CD8-positive, alpha-beta memory T cell (primary cell): ENCODE data around the gene MINK1. TPM values are rescaled to one million over a fixed set of nuclear protein-coding genes. Genes with fewer than 3 reads are reported as not detected.

ENCODE experiments used
- CTCF ChIA-PET: fragments of 350-600 bp; sonication (Branson Sonifier 250); formaldehyde crosslinking; loops from one replicate; lab custom pipeline; 2021; ENCODE audit warnings: antibody characterized with exemption; lab: Charles Lee
- POLR2A ChIA-PET: fragments of 350-600 bp; sonication (Branson Sonifier 250); formaldehyde crosslinking; loops from one replicate; lab custom pipeline; 2021; ENCODE audit warnings: antibody characterized with exemption; lab: Charles Lee
- DNase-seq, 5 donors: peaks; one replicate each; pipeline versions ENCODE4 v3.0.0 to v3.0.0-alpha.2; 2020 to 2022; ENCODE audit warnings: mixed read lengths in 1 of 5
- H3K27ac ChIP-seq: one replicate; pipeline ENCODE4 v1.7.0; 2013; ENCODE audit warnings: low read depth, mild to moderate bottlenecking, low read length, moderate library complexity
- H3K27me3 ChIP-seq: 2 replicates; pipeline ENCODE4 v1.7.0; 2013; ENCODE audit warnings: low read length, mild to moderate bottlenecking; ENCODE audit not compliant: insufficient read depth, poor library complexity, severe bottlenecking
- H3K36me3 ChIP-seq: 2 replicates; pipeline ENCODE4 v1.7.0; 2013; ENCODE audit warnings: mild to moderate bottlenecking, low read length, moderate library complexity; ENCODE audit not compliant: insufficient read depth
- H3K4me1 ChIP-seq: 2 replicates; pipeline ENCODE4 v1.7.0; 2013; ENCODE audit warnings: mild to moderate bottlenecking, low read length, moderate library complexity; ENCODE audit not compliant: insufficient read depth
- H3K4me3 ChIP-seq: 2 replicates; pipeline ENCODE4 v1.7.0; 2013; ENCODE audit warnings: mild to moderate bottlenecking, low read length
- H3K9me3 ChIP-seq: 2 replicates; pipeline ENCODE4 v1.7.0; 2013; ENCODE audit warnings: mild to moderate bottlenecking, low read length
- H3K27ac Mint-ChIP-seq, 8 donors: one replicate each; pipeline ENCODE4 v1.8.0; 2020 to 2021; ENCODE audit warnings: mixed read lengths in 8 of 8, mild to moderate bottlenecking in 6 of 8, inconsistent platforms in 3 of 8, moderate library complexity in 3 of 8
- H3K27me3 Mint-ChIP-seq, 2 donors: one replicate each; pipeline ENCODE4 v1.8.0; 2020 to 2021; ENCODE audit warnings: mixed read lengths in 2 of 2, mild to moderate bottlenecking in 1 of 2, moderate library complexity in 1 of 2
- H3K36me3 Mint-ChIP-seq, 3 donors: one replicate each; pipeline ENCODE4 v1.8.0; 2020 to 2021; ENCODE audit warnings: mixed read lengths in 3 of 3, inconsistent platforms in 1 of 3, mild to moderate bottlenecking in 1 of 3
- H3K4me1 Mint-ChIP-seq, 3 donors: one replicate each; pipeline ENCODE4 v1.8.0; 2020 to 2021; ENCODE audit warnings: mixed read lengths in 3 of 3, inconsistent platforms in 1 of 3, mild to moderate bottlenecking in 1 of 3
- H3K4me3 Mint-ChIP-seq, 7 donors: one replicate each; pipeline ENCODE4 v1.8.0; 2020 to 2021; ENCODE audit warnings: mixed read lengths in 7 of 7, mild to moderate bottlenecking in 6 of 7, moderate library complexity in 4 of 7, inconsistent platforms in 2 of 7
- H3K9me3 Mint-ChIP-seq, 5 donors: one replicate each; pipeline ENCODE4 v1.8.0; 2020 to 2022; ENCODE audit warnings: mixed read lengths in 5 of 5, mild to moderate bottlenecking in 3 of 5, moderate library complexity in 2 of 5, inconsistent platforms in 1 of 5
- polyA plus RNA-seq: library from polyadenylated mRNA; unstranded; fragments of 300-500 nt; fragmentation: Illumina TruSeq; gene quantifications from one replicate; pipeline ENCODE4 v1.2.3, GENCODE V29; 2021
- total RNA-seq, 2 experiments: library from RNA; stranded (reverse); gene quantifications; one replicate each; pipeline ENCODE4 v1.2.3, GENCODE V29; 2021

Gene MINK1
- total and polyA plus RNA-seq, 3 experiments from 2014 or later: 30.5 to 58.6 (median 58.6) TPM

DNA sequence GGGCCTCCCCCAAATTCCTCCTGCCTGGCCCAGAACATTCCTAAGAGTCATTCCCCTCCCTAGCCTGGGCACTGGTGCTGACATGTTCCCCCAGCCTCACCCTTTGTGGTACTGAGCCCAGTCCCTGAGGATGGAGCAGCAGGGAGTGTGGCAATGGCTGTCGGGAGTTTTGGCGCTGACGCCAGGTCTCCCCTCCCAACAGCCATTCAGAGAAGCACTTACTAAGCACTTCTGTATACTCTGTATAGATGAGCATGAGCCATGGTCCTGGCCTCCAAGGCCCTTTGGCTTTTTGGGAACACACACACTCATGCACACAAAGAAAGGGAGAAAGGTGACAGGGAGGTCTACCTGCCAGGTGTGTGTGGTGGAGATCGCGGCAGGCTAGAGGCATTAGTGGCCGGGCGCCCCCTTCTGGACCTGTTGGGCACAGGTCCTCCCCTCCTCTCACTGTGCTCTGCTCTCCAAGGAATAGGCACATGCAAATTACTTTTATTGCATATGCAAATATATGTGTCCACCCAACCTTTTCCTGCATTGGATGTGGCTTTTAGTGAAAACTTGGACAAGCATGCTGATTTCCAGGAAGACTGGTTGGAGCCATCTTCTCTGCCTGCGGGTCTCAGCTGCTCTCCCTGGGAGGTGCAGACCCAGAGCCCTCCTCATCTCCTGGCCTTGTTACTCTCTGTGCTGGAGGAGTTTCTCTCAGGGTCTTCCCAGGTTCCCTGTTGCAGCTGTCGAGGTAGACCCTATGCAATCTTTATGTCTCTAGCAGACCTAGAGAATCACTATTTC, 48.8 kb downstream of the MINK1 start:
- Histone ChIP-seq H3K9me3 (no peaks in the 10 kb centered on the region), H3K36me3 (peaks cover 34% of the 10 kb centered on the region), H3K27ac (no peak overlapping the region), H3K4me3 (no peak overlapping the region), H3K4me1 (no peaks in the 10 kb centered on the region), H3K27me3 (no peaks in the 10 kb centered on the region)
- H3K27me3 Mint-ChIP-seq: no peaks in the 10 kb centered on the region
- no peak overlapping the region for H3K4me3 Mint-ChIP-seq
- H3K4me1 Mint-ChIP-seq: peaks cover 0 to 2% (median 0%) of the 10 kb centered on the region in 3 donors
- peak; percentile 42 to 78 (median 45) for DNase-seq
- ChIA-PET POLR2A (no interaction called here), CTCF (interaction anchor here (0.9 to 2.6 kb wide), 9 partner anchors 14 to 314 kb away, joined by 3 to 17 read pairs (median 3); partner anchors contain the start of genes ARRB2, CHRNE, MED11 and PSMB6)
- H3K9me3 Mint-ChIP-seq: no peaks in the 10 kb centered on the region
- H3K27ac Mint-ChIP-seq: peak overlapping the region in 4 of 8 donors; percentile 12 to 75 (median 64)
- peaks cover 0 to 79% (median 8%) of the 10 kb centered on the region in 3 donors for H3K36me3 Mint-ChIP-seq

DNA sequence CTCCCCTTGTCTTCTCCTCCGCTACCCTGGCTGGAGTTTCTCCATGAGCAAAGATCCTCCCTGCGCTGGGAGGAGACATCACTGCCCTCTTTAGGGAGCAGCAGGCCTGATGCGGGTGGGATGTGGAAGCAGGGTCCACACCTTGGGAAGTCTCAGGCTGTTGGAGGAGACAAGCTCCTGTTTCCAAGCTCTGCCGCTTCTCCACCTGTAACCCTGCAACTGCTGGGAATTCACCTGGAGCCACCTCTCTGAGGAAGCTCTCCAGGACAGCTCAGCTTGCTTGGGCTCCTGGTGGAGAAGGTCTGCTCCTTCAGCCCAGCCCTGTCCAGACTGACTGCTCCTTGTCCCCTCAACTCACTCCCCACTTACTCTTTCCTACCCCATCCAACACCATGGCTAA, 51.3 kb downstream of the MINK1 start:
- H3K9me3 Mint-ChIP-seq: no peaks in the 10 kb centered on the region
- Histone ChIP-seq H3K4me1 (no peaks in the 10 kb centered on the region), H3K36me3 (peaks cover 36% of the 10 kb centered on the region), H3K4me3 (no peak overlapping the region), H3K9me3 (no peaks in the 10 kb centered on the region), H3K27me3 (no peaks in the 10 kb centered on the region), H3K27ac (no peak overlapping the region)
- H3K27me3 Mint-ChIP-seq: peaks cover 0 to 1% of the 10 kb centered on the region in 2 donors
- POLR2A ChIA-PET: interaction anchor here (0.7 kb wide), 1 partner anchor 174 kb away, joined by 3 read pairs; the partner anchor contains the start of gene ARRB2
- peaks cover 2 to 6% (median 5%) of the 10 kb centered on the region in 3 donors for H3K4me1 Mint-ChIP-seq
- H3K27ac Mint-ChIP-seq: no peak overlapping the region
- DNase-seq: no peak
- no peak overlapping the region for H3K4me3 Mint-ChIP-seq
- H3K36me3 Mint-ChIP-seq: peaks cover 4 to 80% (median 9%) of the 10 kb centered on the region in 3 donors
- CTCF ChIA-PET: interaction anchor here (0.9 to 2.0 kb wide), 5 partner anchors 17 to 176 kb away, joined by 3 to 7 read pairs (median 4); no protein-coding TSS in a partner anchor

DNA sequence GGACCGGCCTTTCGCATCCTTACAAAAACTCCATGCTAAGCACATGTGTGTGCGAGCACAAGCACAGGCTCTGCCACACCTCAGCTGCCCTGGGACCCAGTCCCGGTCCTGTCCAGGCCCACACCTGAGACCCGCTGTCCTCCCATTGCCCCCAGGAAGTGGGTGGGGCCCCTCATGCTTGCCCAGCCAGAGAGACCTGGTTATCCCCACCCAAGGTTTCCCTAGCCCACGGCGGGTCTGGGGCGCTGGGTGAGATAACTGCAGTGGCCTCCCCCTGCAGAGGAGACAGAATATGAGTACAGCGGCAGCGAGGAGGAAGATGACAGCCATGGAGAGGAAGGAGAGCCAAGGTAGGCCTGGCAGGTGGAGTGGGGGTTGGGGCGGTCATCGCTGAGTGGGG, 53.7 kb downstream of the MINK1 start:
- no peak overlapping the region for H3K27ac ChIP-seq
- Mint-ChIP-seq H3K9me3 (no peaks in the 10 kb centered on the region), H3K4me3 (no peak overlapping the region), H3K27ac (peak overlapping the region in 2 of 8 donors; percentile 43 to 86), H3K36me3 (peaks cover 4 to 81% (median 9%) of the 10 kb centered on the region in 3 donors), H3K27me3 (peaks cover 0 to 1% of the 10 kb centered on the region in 2 donors), H3K4me1 (peaks cover 2 to 5% (median 4%) of the 10 kb centered on the region in 3 donors)
- no peak for DNase-seq
- H3K27me3 ChIP-seq: no peaks in the 10 kb centered on the region
- peaks cover 53% of the 10 kb centered on the region for H3K36me3 ChIP-seq
- H3K4me3 ChIP-seq: no peak overlapping the region
- ChIA-PET CTCF (interaction anchor here (1.9 to 6.5 kb wide), 2 partner anchors 150 to 177 kb away, joined by 4 to 34 read pairs; partner anchors contain the start of gene ARRB2), POLR2A (no interaction called here)
- H3K4me1 ChIP-seq: no peaks in the 10 kb centered on the region
- H3K9me3 ChIP-seq: no peaks in the 10 kb centered on the region

DNA sequence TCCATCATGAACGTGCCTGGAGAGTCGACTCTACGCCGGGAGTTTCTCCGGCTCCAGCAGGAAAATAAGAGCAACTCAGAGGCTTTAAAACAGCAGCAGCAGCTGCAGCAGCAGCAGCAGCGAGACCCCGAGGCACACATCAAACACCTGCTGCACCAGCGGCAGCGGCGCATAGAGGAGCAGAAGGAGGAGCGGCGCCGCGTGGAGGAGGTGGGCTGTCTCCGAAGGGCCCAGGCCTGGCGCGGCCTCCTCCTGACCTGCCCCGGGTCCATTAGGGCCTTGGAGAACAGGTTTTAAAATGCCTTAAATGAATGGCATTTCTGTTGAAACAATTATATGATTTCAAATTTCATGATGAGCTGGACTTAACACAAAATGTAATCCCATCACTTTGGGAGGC, 54.4 kb downstream of the MINK1 start:
- DNase-seq: no peak
- Mint-ChIP-seq H3K27me3 (peaks cover 0 to 3% of the 10 kb centered on the region in 2 donors), H3K36me3 (peaks cover 4 to 80% (median 10%) of the 10 kb centered on the region in 3 donors), H3K9me3 (no peaks in the 10 kb centered on the region), H3K27ac (peak overlapping the region in 1 of 8 donors; percentile 43), H3K4me1 (peaks cover 2 to 5% (median 4%) of the 10 kb centered on the region in 3 donors), H3K4me3 (no peak overlapping the region)
- CTCF ChIA-PET: interaction anchor here (1.1 to 6.5 kb wide), 4 partner anchors 98 to 321 kb away, joined by 3 to 34 read pairs (median 10); partner anchors contain the start of genes ARRB2 and GLTPD2
- Histone ChIP-seq H3K27ac (no peak overlapping the region), H3K27me3 (no peaks in the 10 kb centered on the region), H3K4me3 (no peak overlapping the region), H3K36me3 (peaks cover 55% of the 10 kb centered on the region), H3K4me1 (no peaks in the 10 kb centered on the region), H3K9me3 (no peaks in the 10 kb centered on the region)
- POLR2A ChIA-PET: interaction anchor here (0.6 to 1.6 kb wide), 2 partner anchors 22 to 178 kb away, joined by 4 to 6 read pairs; no protein-coding TSS in a partner anchor

DNA sequence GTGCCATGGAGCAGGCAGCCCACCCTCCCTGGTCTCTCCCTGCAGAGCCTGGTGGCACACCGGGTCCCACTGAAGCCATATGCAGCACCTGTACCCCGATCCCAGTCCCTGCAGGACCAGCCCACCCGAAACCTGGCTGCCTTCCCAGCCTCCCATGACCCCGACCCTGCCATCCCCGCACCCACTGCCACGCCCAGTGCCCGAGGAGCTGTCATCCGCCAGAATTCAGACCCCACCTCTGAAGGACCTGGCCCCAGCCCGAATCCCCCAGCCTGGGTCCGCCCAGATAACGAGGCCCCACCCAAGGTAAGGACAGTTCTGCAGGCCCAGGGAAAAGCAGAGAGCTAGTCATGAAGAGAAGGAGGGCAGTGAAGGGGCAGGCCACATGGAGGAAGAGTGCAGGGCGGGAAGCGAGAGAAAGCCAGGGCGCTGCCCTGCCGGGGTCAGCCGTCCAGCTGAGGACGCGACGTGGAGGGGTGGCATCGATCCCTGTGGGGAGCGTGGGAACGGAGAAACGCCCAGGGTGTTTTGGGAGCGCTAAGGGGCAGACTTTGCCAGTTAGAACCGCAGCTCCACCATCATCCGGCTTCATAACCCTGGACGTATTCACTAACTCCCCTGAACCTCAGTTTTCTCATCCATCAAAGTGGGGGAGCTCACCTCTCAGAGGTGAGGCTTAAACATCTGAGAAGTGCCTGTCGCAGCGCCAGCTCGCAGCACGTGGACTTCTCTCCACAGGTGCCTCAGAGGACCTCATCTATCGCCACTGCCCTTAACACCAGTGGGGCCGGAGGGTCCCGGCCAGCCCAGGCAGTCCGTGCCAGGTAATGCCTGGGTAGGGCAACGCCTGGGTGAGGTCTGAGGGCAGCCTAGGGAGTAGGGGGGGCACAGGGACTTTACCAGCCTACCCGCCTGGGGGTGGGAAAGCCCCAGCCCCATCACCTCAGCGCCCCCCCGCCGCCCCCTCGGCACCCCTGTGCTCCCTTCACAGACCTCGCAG, 58.6 kb downstream of the MINK1 start:
- no peaks in the 10 kb centered on the region for H3K4me1 ChIP-seq
- peaks cover 4 to 86% (median 10%) of the 10 kb centered on the region in 3 donors for H3K36me3 Mint-ChIP-seq

DNA sequence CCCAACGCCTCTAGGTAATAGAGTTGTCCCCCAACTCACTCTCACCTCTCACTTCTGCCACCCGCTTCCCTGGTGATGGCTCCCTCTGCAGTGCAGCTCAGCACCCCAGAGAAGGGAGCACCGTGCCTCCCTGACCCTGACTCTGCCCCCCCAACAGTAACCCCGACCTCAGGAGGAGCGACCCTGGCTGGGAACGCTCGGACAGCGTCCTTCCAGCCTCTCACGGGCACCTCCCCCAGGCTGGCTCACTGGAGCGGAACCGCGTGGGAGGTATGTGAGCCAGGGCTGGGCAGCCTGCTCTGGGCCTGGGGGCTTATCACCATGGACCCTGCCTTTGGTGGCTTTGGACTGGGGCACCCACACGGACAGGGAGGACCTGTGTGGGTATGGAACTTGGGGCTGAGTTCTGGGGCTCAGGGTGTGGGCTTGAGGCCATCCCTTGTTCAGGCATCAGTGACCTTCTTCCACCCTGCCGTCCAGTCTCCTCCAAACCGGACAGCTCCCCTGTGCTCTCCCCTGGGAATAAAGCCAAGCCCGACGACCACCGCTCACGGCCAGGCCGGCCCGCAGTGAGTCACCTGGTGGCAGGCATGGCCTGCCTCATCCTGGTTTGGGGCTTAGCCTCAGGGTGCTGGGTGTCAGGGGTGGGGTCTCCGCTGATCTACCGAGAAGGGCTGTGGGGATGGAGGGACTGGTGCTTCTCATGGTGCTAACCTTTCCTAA, 59.5 kb downstream of the MINK1 start:
- H3K27ac Mint-ChIP-seq: no peak overlapping the region
- H3K36me3 Mint-ChIP-seq: peaks cover 4 to 83% (median 7%) of the 10 kb centered on the region in 3 donors
- Histone ChIP-seq H3K27ac (no peak overlapping the region), H3K4me1 (no peaks in the 10 kb centered on the region), H3K4me3 (no peak overlapping the region), H3K9me3 (no peaks in the 10 kb centered on the region), H3K27me3 (no peaks in the 10 kb centered on the region), H3K36me3 (peaks cover 53% of the 10 kb centered on the region)
- H3K9me3 Mint-ChIP-seq: no peaks in the 10 kb centered on the region
- ChIA-PET CTCF (interaction anchor here (1.4 to 6.5 kb wide), 4 partner anchors 8 to 183 kb away, joined by 3 to 34 read pairs (median 5); partner anchors contain the start of genes ARRB2 and CHRNE), POLR2A (interaction anchor here (0.5 to 0.6 kb wide), 2 partner anchors 22 to 64 kb away, joined by 3 to 5 read pairs; no protein-coding TSS in a partner anchor)
- H3K4me1 Mint-ChIP-seq: peaks cover 2 to 5% (median 4%) of the 10 kb centered on the region in 3 donors
- peaks cover 0 to 2% of the 10 kb centered on the region in 2 donors for H3K27me3 Mint-ChIP-seq
- peak in 1 of 5 donors; percentile 46 for DNase-seq
- H3K4me3 Mint-ChIP-seq: no peak overlapping the region

More for the DNA sequence above, 58.6 kb downstream of the MINK1 start:
- CTCF ChIA-PET: interaction anchor here (0.9 to 6.5 kb wide), 7 partner anchors 7 to 325 kb away, joined by 3 to 34 read pairs (median 4); partner anchors contain the start of genes ARRB2, C17orf107, CHRNE and PELP1
- no peaks in the 10 kb centered on the region for H3K27me3 ChIP-seq
- Mint-ChIP-seq H3K4me3 (no peak overlapping the region), H3K9me3 (no peaks in the 10 kb centered on the region), H3K27ac (peak overlapping the region in 2 of 8 donors; percentile 32 to 77), H3K4me1 (peaks cover 2 to 5% (median 4%) of the 10 kb centered on the region in 3 donors), H3K27me3 (peaks cover 0 to 3% of the 10 kb centered on the region in 2 donors)
- H3K4me3 ChIP-seq: no peak overlapping the region
- no peaks in the 10 kb centered on the region for H3K9me3 ChIP-seq
- peaks cover 57% of the 10 kb centered on the region for H3K36me3 ChIP-seq
- POLR2A ChIA-PET: interaction anchor here (1.1 kb wide), 1 partner anchor 182 kb away, joined by 3 read pairs; the partner anchor contains the start of gene ARRB2
- DNase-seq: peak in 1 of 5 donors; percentile 48
- H3K27ac ChIP-seq: no peak overlapping the region
